Peyer's patch (tissue), 4 donors: ENCODE results near the gene PDGFC. TPM values are rescaled to one million over a fixed set of nuclear protein-coding genes. Genes with fewer than 3 reads are reported as not detected.

Experiments used
- DNase-seq, 3 donors: peaks; one replicate each; pipeline ENCODE4 v3.0.0-alpha.2; 2017 to 2019
- H3K27ac ChIP-seq, 4 donors: fragments of 200-600 bp; sonication (generic); one replicate each; pipeline ENCODE4 v1.5.1; 2016 to 2019
- H3K27me3 ChIP-seq, 2 donors: fragments of 200-600 bp; sonication (generic); one replicate each; pipeline ENCODE4 v1.5.1; 2019
- H3K36me3 ChIP-seq, 3 donors: fragments of 200-600 bp; sonication (generic); one replicate each; pipeline ENCODE4 v1.5.1; 2016 to 2019
- H3K4me1 ChIP-seq, 4 donors: fragments of 200-600 bp; sonication (generic); one replicate each; pipeline ENCODE4 v1.5.1; 2016 to 2019
- H3K4me3 ChIP-seq, 4 donors: fragments of 200-600 bp; sonication (generic); 1 replicate in 3 of 4; 2 replicates in 1 of 4; pipeline ENCODE4 v1.5.1; 2016 to 2019; ENCODE audit warnings: mild to moderate bottlenecking in 1 of 4
- H3K9me3 ChIP-seq, 4 donors: fragments of 200-600 bp; sonication (generic); one replicate each; pipeline ENCODE4 v1.5.1; 2016 to 2019; ENCODE audit warnings: mild to moderate bottlenecking in 1 of 4
- POLR2A ChIP-seq, 2 donors: fragments of 450-650 bp; IDR thresholded peaks; one replicate each; pipeline ENCODE4 v1.5.1; 2017; ENCODE audit warnings: antibody characterized with exemption in 2 of 2, mild to moderate bottlenecking in 2 of 2, moderate library complexity in 2 of 2
- total RNA-seq, 4 donors: library from RNA; depleted of rRNA; stranded (reverse); fragments of >200 nt; gene quantifications; one replicate each; pipeline ENCODE4 v1.1.0, GENCODE V29; 2016
- TF ChIP-seq, protein P1 (sequence below), 6 experiments: fragments of 450-650 bp in 4 of 6; fragments of 200-600 bp in 2 of 6; sonication (generic) in 1 of 6; IDR thresholded peaks; one replicate each; pipeline ENCODE4 v1.5.1; 2017 to 2019; ENCODE audit warnings: antibody characterized with exemption in 6 of 6, mild to moderate bottlenecking in 3 of 6, moderate library complexity in 1 of 6

PDGFC gene
- total RNA-seq, 4 donors from 2014 or later, result 4.4 to 17.3 (median 11.5) TPM

- Histone ChIP-seq H3K4me1 (peaks cover 0 to 12% (median 0%) of the 10 kb centered on the region in 4 donors), H3K9me3 (no peaks in the 10 kb centered on the region), H3K27me3 (no peaks in the 10 kb centered on the region), H3K4me3 (no peak overlapping the region), H3K27ac (no peak overlapping the region), H3K36me3 (no peaks in the 10 kb centered on the region)
- DNase-seq, result no peak
- no peak for TF ChIP-seq POLR2A (IDR thresholded peaks at IDR 0.05)
- TF ChIP-seq, protein P1, sequence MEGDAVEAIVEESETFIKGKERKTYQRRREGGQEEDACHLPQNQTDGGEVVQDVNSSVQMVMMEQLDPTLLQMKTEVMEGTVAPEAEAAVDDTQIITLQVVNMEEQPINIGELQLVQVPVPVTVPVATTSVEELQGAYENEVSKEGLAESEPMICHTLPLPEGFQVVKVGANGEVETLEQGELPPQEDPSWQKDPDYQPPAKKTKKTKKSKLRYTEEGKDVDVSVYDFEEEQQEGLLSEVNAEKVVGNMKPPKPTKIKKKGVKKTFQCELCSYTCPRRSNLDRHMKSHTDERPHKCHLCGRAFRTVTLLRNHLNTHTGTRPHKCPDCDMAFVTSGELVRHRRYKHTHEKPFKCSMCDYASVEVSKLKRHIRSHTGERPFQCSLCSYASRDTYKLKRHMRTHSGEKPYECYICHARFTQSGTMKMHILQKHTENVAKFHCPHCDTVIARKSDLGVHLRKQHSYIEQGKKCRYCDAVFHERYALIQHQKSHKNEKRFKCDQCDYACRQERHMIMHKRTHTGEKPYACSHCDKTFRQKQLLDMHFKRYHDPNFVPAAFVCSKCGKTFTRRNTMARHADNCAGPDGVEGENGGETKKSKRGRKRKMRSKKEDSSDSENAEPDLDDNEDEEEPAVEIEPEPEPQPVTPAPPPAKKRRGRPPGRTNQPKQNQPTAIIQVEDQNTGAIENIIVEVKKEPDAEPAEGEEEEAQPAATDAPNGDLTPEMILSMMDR (IDR thresholded peaks at IDR 0.05), result no peak
These were observed 2.7 kb upstream of the PDGFC start for GRCh38 chr4:156974264-156974663.

DNA sequence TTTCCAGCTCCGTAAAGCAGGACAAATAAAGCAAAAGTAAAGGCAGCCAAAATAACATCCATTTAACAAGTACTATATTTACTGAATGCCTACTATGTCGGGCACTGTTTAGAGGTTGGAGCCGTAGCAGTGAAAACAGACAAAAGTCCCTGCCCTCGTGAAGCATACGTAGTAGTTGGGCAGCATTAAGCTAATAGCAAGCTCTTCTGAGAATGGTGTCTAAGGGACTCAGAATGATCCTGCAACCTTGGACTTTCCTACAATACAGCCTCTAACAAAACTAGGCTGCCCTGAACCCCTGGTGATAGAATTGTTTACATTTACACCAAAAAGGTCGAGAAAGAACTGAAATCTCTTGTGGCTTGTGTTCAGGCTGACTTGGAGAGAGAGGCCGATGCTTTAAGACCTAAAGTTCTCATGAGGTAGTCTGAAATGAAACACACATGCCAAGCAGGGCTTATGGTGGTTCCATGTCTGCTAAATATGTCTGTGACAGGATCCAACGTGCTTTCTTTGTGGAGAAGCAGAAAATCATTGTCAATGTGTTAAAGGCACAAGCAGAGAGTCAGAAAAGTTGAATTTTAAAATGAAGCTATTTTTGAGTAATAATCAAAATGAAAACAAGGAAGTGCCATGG lies 898 bp upstream of the PDGFC start:
- H3K4me1 ChIP-seq, result peaks cover 0 to 18% (median 0%) of the 10 kb centered on the region in 4 donors
- no peaks in the 10 kb centered on the region for H3K36me3 ChIP-seq
- no peaks in the 10 kb centered on the region for H3K9me3 ChIP-seq
- peak overlapping the region; percentile 67 to 89 (median 81) for H3K27ac ChIP-seq
- DNase-seq, result no peak
- no peak for TF ChIP-seq POLR2A (IDR thresholded peaks at IDR 0.05)
- TF ChIP-seq, protein P1 (IDR thresholded peaks at IDR 0.05), result no peak
- H3K4me3 ChIP-seq, result peak overlapping the region; percentile 44 to 93 (median 70)
- no peaks in the 10 kb centered on the region for H3K27me3 ChIP-seq

GRCh38 chr4:156971165-156971675 lies 379 bp downstream of the PDGFC start:
- Histone ChIP-seq H3K4me1 (peaks cover 0 to 22% (median 0%) of the 10 kb centered on the region in 4 donors), H3K27ac (peak overlapping the region; percentile 67 to 89 (median 81)), H3K36me3 (no peaks in the 10 kb centered on the region), H3K4me3 (peak overlapping the region; percentile 44 to 93 (median 70)), H3K27me3 (no peaks in the 10 kb centered on the region), H3K9me3 (no peaks in the 10 kb centered on the region)
- peak in 2 of 3 donors; percentile 51 to 58 for DNase-seq
- no peak for TF ChIP-seq POLR2A (IDR thresholded peaks at IDR 0.05)
- TF ChIP-seq, protein P1 (IDR thresholded peaks at IDR 0.05), result no peak

GRCh38 chr4:156970501-156971164 lies 966 bp downstream of the PDGFC start:
- DNase-seq, result peak in 2 of 3 donors; percentile 66 to 72
- Histone ChIP-seq H3K27ac (peak overlapping the region; percentile 67 to 89 (median 81)), H3K27me3 (no peaks in the 10 kb centered on the region), H3K36me3 (no peaks in the 10 kb centered on the region), H3K4me3 (peak overlapping the region; percentile 44 to 93 (median 70)), H3K4me1 (peaks cover 0 to 22% (median 0%) of the 10 kb centered on the region in 4 donors), H3K9me3 (no peaks in the 10 kb centered on the region)
- TF ChIP-seq, protein P1 (IDR thresholded peaks at IDR 0.05), result peak in 3 of 6 experiments; percentile 37 to 50 (median 48)
- TF ChIP-seq POLR2A (IDR thresholded peaks at IDR 0.05), result peak; percentile 9 to 26

DNA sequence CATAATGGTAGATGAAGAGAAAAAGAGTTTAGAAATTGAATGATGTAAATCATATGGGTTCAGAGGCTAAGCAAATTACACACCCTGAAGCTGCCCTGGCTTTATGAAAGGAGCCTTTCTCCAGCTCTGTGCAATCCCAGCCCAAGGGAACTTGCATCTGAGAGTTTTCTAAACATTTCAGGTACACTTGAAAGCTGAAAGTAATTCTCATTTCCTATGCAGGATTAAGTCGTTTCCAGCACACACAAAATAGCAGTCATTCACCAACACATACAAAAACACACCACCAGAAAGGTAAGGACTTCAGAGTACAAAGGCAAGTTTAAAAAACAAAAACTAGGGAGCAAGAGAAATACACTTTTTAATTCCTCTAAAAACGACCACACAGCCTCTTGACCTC lies 1.7 kb downstream of the PDGFC start:
- no peak for DNase-seq
- no peaks in the 10 kb centered on the region for H3K27me3 ChIP-seq
- no peak for TF ChIP-seq POLR2A (IDR thresholded peaks at IDR 0.05)
- TF ChIP-seq, protein P1 (IDR thresholded peaks at IDR 0.05), result no peak

More for the DNA sequence above, 1.7 kb downstream of the PDGFC start:
- peak overlapping the region in 3 of 4 donors; percentile 67 to 89 (median 85) for H3K27ac ChIP-seq
- H3K4me1 ChIP-seq, result peaks cover 0 to 22% (median 0%) of the 10 kb centered on the region in 4 donors
- H3K9me3 ChIP-seq, result no peaks in the 10 kb centered on the region
- H3K4me3 ChIP-seq, result peak overlapping the region in 3 of 4 donors; percentile 54 to 93 (median 87)
- H3K36me3 ChIP-seq, result no peaks in the 10 kb centered on the region
